Measurements from ENCODE around the gene CACNA2D3. TPM values are rescaled to one million over a fixed set of nuclear protein-coding genes. Genes with fewer than 3 reads are reported as not detected.
A peak's percentile ranks its signal among the peaks of the same experiment; 100 is the strongest.

CACNA2D3 gene
- total RNA-seq, 4 donors from 2014 or later = 0.55 to 3.4 (median 1.6) TPM

- H3K36me3 ChIP-seq = no peaks in the 10 kb centered on the region
- TF ChIP-seq POLR2AphosphoS5 (IDR thresholded peaks at IDR 0.05) (no peak), CTCF (IDR thresholded peaks at IDR 0.05) (no peak), POLR2A (IDR thresholded peaks at IDR 0.05) (no peak), EP300 (IDR thresholded peaks at IDR 0.05; ENCODE audit: low read depth) (no peak)
- in situ Hi-C loops (cut with MboI; ENCODE audit: low pct_ligation_motif_present in 1 of 4, low pct_unique_long_range_greater_than_20kb in 1 of 4, low sequenced_read_pairs in 3 of 4) = no loop called here
- H3K4me3 ChIP-seq = no peak overlapping the region
- no peaks in the 10 kb centered on the region for H3K27me3 ChIP-seq
- no peak overlapping the region for H3K27ac ChIP-seq
- H3K4me1 ChIP-seq = no peaks in the 10 kb centered on the region
- H3K9me3 ChIP-seq = no peaks in the 10 kb centered on the region
- no peak for DNase-seq
- intact Hi-C loops (cut with DNase I; ENCODE audit: low total_unique reads) = no loop called here
Observed at GRCh38 chr3:54783611-54784010, 661.3 kb downstream of the CACNA2D3 start.

DNA sequence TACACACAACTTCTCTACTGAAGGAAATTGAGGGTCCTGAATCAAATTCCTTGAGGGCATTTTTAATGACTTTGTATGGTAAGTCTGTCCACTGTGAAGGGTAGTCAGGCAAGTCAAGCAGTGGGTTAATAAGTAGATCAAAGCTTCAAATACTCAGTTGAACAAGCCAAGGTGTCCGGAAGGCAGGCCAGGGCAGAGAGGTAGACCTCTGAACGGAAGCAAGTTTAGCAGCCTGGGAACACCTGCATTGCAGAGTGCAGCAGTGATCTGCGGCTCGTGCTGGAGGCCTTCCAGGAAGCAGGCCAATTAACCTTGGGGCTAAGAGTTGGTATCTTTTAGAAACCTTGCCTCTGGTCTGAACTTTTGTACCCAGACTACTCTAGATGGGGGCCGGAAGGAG lies 661.7 kb downstream of the CACNA2D3 start:
- Histone ChIP-seq H3K36me3 (no peaks in the 10 kb centered on the region), H3K27ac (no peak overlapping the region), H3K4me3 (no peak overlapping the region), H3K4me1 (no peaks in the 10 kb centered on the region), H3K9me3 (no peaks in the 10 kb centered on the region), H3K27me3 (no peaks in the 10 kb centered on the region)
- WGBS, 2 donors (ENCODE audit: low coverage in 1 of 2) = 43% methylated on average over 5 of the region's 5 CpGs; no CpG with 5 or more reads in 1 of the 2 donors
- intact Hi-C loops (cut with DNase I; ENCODE audit: low total_unique reads) = no loop called here
- no peak for TF ChIP-seq POLR2AphosphoS5 (IDR thresholded peaks at IDR 0.05)
- TF ChIP-seq EP300 (IDR thresholded peaks at IDR 0.05; ENCODE audit: low read depth) = no peak
- no peak for TF ChIP-seq POLR2A (IDR thresholded peaks at IDR 0.05)
- TF ChIP-seq CTCF (IDR thresholded peaks at IDR 0.05) = no peak
- in situ Hi-C loops (cut with MboI; ENCODE audit: low pct_ligation_motif_present in 1 of 4, low pct_unique_long_range_greater_than_20kb in 1 of 4, low sequenced_read_pairs in 3 of 4) = no loop called here
- DNase-seq = peak; percentile 48

DNA sequence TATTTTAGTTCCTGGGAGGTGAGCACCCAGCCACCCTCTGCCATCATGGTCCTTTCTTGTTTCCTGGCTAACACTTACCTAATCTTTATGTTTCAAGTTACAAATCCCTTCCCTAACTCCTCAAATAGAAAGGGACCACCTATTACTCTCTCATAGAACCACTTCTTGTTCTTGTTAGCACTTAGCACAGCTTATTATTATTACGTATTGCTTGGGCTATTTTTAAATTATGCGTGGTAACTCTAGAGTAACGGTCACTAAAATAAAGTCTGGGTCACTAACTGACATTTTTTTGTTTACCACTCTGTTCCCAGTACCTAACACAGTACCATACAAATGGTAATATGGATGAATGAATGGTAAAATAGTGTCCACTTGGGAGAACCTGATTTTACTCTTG lies 663.6 kb downstream of the CACNA2D3 start:
- Histone ChIP-seq H3K9me3 (no peaks in the 10 kb centered on the region), H3K36me3 (no peaks in the 10 kb centered on the region), H3K27ac (no peak overlapping the region), H3K27me3 (no peaks in the 10 kb centered on the region), H3K4me1 (no peaks in the 10 kb centered on the region), H3K4me3 (no peak overlapping the region)
- no peak for TF ChIP-seq CTCF (IDR thresholded peaks at IDR 0.05)
- no peak for TF ChIP-seq POLR2A (IDR thresholded peaks at IDR 0.05)
- TF ChIP-seq EP300 (IDR thresholded peaks at IDR 0.05; ENCODE audit: low read depth) = no peak
- no peak for TF ChIP-seq POLR2AphosphoS5 (IDR thresholded peaks at IDR 0.05)
- in situ Hi-C loops (cut with MboI; ENCODE audit: low pct_ligation_motif_present in 1 of 4, low pct_unique_long_range_greater_than_20kb in 1 of 4, low sequenced_read_pairs in 3 of 4) (no loop called here), intact Hi-C loops (cut with DNase I; ENCODE audit: low total_unique reads) (no loop called here)
- no peak for DNase-seq
- 88 to 93% methylated on average over 3 of the region's 3 CpGs for WGBS, 2 donors (ENCODE audit: low coverage in 1 of 2)

DNA sequence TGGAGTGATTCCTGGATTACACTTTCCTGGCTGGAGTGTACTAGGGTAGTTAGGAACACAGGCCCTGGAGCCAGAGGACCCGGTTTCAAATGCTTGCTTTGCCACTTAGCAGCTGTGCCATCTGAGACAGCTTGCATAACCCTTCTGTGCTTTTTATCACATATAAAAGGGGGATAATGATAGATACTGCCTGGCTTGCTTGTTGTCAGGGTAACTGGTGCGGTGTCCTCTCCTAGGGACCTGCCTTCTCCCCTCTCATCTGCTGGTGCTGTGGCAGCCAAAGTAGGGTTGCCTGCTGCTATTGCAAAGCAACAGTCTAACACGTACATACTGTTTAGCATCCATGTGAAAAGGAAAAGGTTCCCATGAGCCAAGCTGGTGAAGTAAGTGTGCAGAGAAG lies 667.7 kb downstream of the CACNA2D3 start:
- Histone ChIP-seq H3K4me1 (no peaks in the 10 kb centered on the region), H3K27ac (no peak overlapping the region), H3K27me3 (no peaks in the 10 kb centered on the region), H3K9me3 (peaks cover 0 to 4% of the 10 kb centered on the region in 2 donors), H3K4me3 (no peak overlapping the region), H3K36me3 (no peaks in the 10 kb centered on the region)
- WGBS, 2 donors (ENCODE audit: low coverage in 1 of 2) = 80 to 81% methylated on average over 3 of the region's 3 CpGs
- no peak for TF ChIP-seq CTCF (IDR thresholded peaks at IDR 0.05)
- in situ Hi-C loops (cut with MboI; ENCODE audit: low pct_ligation_motif_present in 1 of 4, low pct_unique_long_range_greater_than_20kb in 1 of 4, low sequenced_read_pairs in 3 of 4) (no loop called here), intact Hi-C loops (cut with DNase I; ENCODE audit: low total_unique reads) (no loop called here)
- DNase-seq = no peak

Data from transverse colon (tissue), 4 donors.